K562 (cell line): ENCODE data around the gene MAP3K6. TPM values are rescaled to one million over a fixed set of nuclear protein-coding genes. Genes with fewer than 3 reads are reported as not detected.
A peak's percentile ranks its signal among the peaks of the same experiment; 100 is the strongest.

ENCODE experiments used
- AFF4 ChIP-seq: sonication (generic); formaldehyde crosslinking; IDR thresholded peaks from 2 replicates; pipeline ENCODE4 v1.8.0; 2023; ENCODE audit warnings: mild to moderate bottlenecking, missing genetic modification reagents
- ARID3A ChIP-seq: IDR thresholded peaks from 2 replicates; pipeline ENCODE4 v1.6.1; 2012; ENCODE audit warnings: low read depth, low read length, improper control_type of control experiment, borderline replicate concordance
- EP300 ChIP-seq: IDR thresholded peaks from 2 replicates; pipeline ENCODE4 v1.6.1; 2012; ENCODE audit warnings: low read length, improper control_type of control experiment
- JUN ChIP-seq, 2 experiments: sonication (generic) in 1 of 2; formaldehyde crosslinking in 1 of 2; IDR thresholded peaks; 2 replicates each; pipeline versions ENCODE4 v1.6.1 to v1.8.0; 2012 to 2022; ENCODE audit warnings: borderline replicate concordance in 2 of 2, mild to moderate bottlenecking in 2 of 2, improper control_type of control experiment in 1 of 2, low read depth in 1 of 2, low read length in 1 of 2, missing genetic modification reagents in 1 of 2
- MBD2 ChIP-seq: sonication (generic); IDR thresholded peaks from 2 replicates; pipeline ENCODE4 v1.6.1; 2016; ENCODE audit warnings: low read depth, borderline replicate concordance
- MEF2D ChIP-seq: conservative IDR thresholded peaks from 2 replicates; pipeline ENCODE4 v1.6.1; 2016; ENCODE audit warnings: low read depth, missing genetic modification characterization, missing compliant biosample characterization
- SMAD4 ChIP-seq: fragments of 250-450 bp; sonication (Bioruptor Pico); conservative IDR thresholded peaks from 2 replicates; pipeline ENCODE4 v1.8.0; 2021; ENCODE audit warnings: inconsistent platforms, mild to moderate bottlenecking, moderate library complexity
- SREBF1 ChIP-seq: fragments of 150-350 bp; IDR thresholded peaks from 2 replicates; pipeline ENCODE4 v1.6.1; 2014; ENCODE audit warnings: antibody characterized with exemption, low read depth, low read length, borderline replicate concordance
- TAL1 ChIP-seq: fragments of 450-650 bp; IDR thresholded peaks from 2 replicates; pipeline ENCODE4 v1.6.1; 2016; ENCODE audit warnings: mild to moderate bottlenecking
- USF2 ChIP-seq: sonication (generic); formaldehyde crosslinking; IDR thresholded peaks from 2 replicates; pipeline ENCODE4 v1.5.0; 2020; ENCODE audit warnings: missing genetic modification reagents
- ZNF507 ChIP-seq: conservative IDR thresholded peaks from 2 replicates; pipeline ENCODE4 v1.6.1; 2017; ENCODE audit warnings: missing genetic modification characterization, missing compliant biosample characterization
- ZNF589 ChIP-seq: fragments of 200-800 bp; sonication (Bioruptor generic); IDR thresholded peaks from 2 replicates; pipeline ENCODE4 v1.6.1; 2016; ENCODE audit warnings: low read depth, missing genetic modification characterization, missing compliant biosample characterization
- polyA plus RNA-seq, 8 experiments: library from polyadenylated mRNA; depleted of rRNA in 4 of 8; stranded (reverse) in 5 of 8; unstranded in 3 of 8; fragments of >200 nt; fragmentation: Nextera tagmentation in 2 of 8; fragmentation: Illumina TruSeq in 1 of 8; extraction: Ambion mirVana in 2 of 8; extraction: Trizol in 1 of 8; gene quantifications; 2 replicates each; pipeline versions ENCODE4 v1.2.1 to v1.2.3, GENCODE V29; 2011 to 2014; ENCODE audit warnings: inconsistent platforms in 1 of 8, missing spikeins in 1 of 8
- total RNA-seq, 7 experiments: library from RNA; depleted of rRNA in 6 of 7; stranded (reverse); fragments of >200 nt in 6 of 7; fragmentation: Illumina TruSeq in 2 of 7; extraction: Trizol in 2 of 7; gene quantifications; 2 replicates each; pipeline versions ENCODE4 v1.2.1 to v1.2.3, GENCODE V29; 2011 to 2021; ENCODE audit warnings: low replicate concordance in 1 of 7
- TF ChIP-seq, protein P1 (sequence below), 2 experiments: fragments of 200-800 bp in 1 of 2; sonication (Bioruptor generic) in 1 of 2; sonication (generic) in 1 of 2; formaldehyde crosslinking in 1 of 2; IDR thresholded peaks in 1 of 2; conservative IDR thresholded peaks in 1 of 2; 2 replicates each; pipeline versions ENCODE4 v1.5.0 to v1.6.1; 2016 to 2020; ENCODE audit warnings: missing compliant biosample characterization in 1 of 2, missing genetic modification characterization in 1 of 2, missing genetic modification reagents in 1 of 2
- TF ChIP-seq, protein P2 (sequence below): fragments of 250-450 bp; sonication (Bioruptor Pico); IDR thresholded peaks from 2 replicates; pipeline ENCODE4 v1.8.0; 2022; ENCODE audit warnings: moderate library complexity, mild to moderate bottlenecking, inconsistent platforms
- TF ChIP-seq, protein P3 (sequence below): fragments of 450-650 bp; formaldehyde crosslinking; IDR thresholded peaks from 2 replicates; pipeline ENCODE4 v1.4.0; 2022; ENCODE audit warnings: missing genetic modification characterization

Gene MAP3K6
- total and polyA plus RNA-seq, 9 of the 15 experiments (the other 6 are each of a cell fraction or from before 2014, with no cell fraction given), result 0.99 to 21.9 (median 7.0) TPM

GRCh38 chr1:27392096-27392777, 25.5 kb upstream of the MAP3K6 start, which contains the start of gene GPR3 (continued):
- no peak for TF ChIP-seq AFF4 (CRISPR knock-in tag)
- TF ChIP-seq TAL1, result 0 out of 2 replicates have a peak, but pooled peaks have one; percentile 12
- TF ChIP-seq JUN (IDR thresholded peaks at IDR 0.05; ENCODE audit: borderline replicate concordance, low read depth, low read length), result peak; percentile 92
- TF ChIP-seq JUN (CRISPR knock-in tag; IDR thresholded peaks at IDR 0.05; ENCODE audit: borderline replicate concordance), result no peak
- peak; percentile 26; the same call in 1 of the 2 replicates for TF ChIP-seq MBD2
- no peak for TF ChIP-seq ZNF507 (tag)
- TF ChIP-seq EP300, result peak; percentile 54; the same call in 1 of the 2 replicates
- no peak for TF ChIP-seq USF2 (CRISPR knock-in tag)
- no peak for TF ChIP-seq ARID3A
- peak; percentile 68 for TF ChIP-seq SMAD4 (CRISPR knock-in tag)
- TF ChIP-seq, protein P1, sequence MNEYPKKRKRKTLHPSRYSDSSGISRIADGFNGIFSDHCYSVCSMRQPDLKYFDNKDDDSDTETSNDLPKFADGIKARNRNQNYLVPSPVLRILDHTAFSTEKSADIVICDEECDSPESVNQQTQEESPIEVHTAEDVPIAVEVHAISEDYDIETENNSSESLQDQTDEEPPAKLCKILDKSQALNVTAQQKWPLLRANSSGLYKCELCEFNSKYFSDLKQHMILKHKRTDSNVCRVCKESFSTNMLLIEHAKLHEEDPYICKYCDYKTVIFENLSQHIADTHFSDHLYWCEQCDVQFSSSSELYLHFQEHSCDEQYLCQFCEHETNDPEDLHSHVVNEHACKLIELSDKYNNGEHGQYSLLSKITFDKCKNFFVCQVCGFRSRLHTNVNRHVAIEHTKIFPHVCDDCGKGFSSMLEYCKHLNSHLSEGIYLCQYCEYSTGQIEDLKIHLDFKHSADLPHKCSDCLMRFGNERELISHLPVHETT (CRISPR knock-in tag; conservative IDR thresholded peaks at IDR 0.05 in 1 of 2, IDR thresholded peaks at IDR 0.05 in 1 of 2), result no peak; a peak in 1 of 4 replicates
- no peak for TF ChIP-seq ZNF589
- TF ChIP-seq SREBF1, result no peak
- no peak for TF ChIP-seq MEF2D (tag)
- TF ChIP-seq, protein P2, sequence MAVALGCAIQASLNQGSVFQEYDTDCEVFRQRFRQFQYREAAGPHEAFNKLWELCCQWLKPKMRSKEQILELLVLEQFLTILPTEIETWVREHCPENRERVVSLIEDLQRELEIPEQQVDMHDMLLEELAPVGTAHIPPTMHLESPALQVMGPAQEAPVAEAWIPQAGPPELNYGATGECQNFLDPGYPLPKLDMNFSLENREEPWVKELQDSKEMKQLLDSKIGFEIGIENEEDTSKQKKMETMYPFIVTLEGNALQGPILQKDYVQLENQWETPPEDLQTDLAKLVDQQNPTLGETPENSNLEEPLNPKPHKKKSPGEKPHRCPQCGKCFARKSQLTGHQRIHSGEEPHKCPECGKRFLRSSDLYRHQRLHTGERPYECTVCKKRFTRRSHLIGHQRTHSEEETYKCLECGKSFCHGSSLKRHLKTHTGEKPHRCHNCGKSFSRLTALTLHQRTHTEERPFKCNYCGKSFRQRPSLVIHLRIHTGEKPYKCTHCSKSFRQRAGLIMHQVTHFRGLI, result no peak
- TF ChIP-seq, protein P3, sequence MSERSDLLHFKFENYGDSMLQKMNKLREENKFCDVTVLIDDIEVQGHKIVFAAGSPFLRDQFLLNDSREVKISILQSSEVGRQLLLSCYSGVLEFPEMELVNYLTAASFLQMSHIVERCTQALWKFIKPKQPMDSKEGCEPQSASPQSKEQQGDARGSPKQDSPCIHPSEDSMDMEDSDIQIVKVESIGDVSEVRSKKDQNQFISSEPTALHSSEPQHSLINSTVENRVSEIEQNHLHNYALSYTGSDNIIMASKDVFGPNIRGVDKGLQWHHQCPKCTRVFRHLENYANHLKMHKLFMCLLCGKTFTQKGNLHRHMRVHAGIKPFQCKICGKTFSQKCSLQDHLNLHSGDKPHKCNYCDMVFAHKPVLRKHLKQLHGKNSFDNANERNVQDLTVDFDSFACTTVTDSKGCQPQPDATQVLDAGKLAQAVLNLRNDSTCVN, result peak; percentile 92; the same call in 1 of the 2 replicates
